LHCN-M2 (cell line): Measurements from ENCODE around the gene DDN. TPM values are rescaled to one million over a fixed set of nuclear protein-coding genes. Genes with fewer than 3 reads are reported as not detected.

Experiments used
- DNase-seq: peaks from one replicate; pipeline ENCODE4 v3.0.0-alpha.2; 2012; ENCODE audit warnings: low read depth
- total RNA-seq: library from RNA; depleted of rRNA; stranded (reverse); fragments of >200 nt; gene quantifications from 2 replicates; pipeline ENCODE4 v1.2.3, GENCODE V29; 2014

The DDN gene
- total RNA-seq, 1 experiment from 2014 or later, result 0.52 TPM

GRCh38 chr12:48982397-48983080, 16.6 kb downstream of the DDN start:
- DNase-seq, result peak; percentile 37

- no peak for DNase-seq
Observed at GRCh38 chr12:48981757-48982157, 17.4 kb downstream of the DDN start.

- DNase-seq, result no peak
Observed at GRCh38 chr12:48980953-48981756, 18.0 kb downstream of the DDN start.

GRCh38 chr12:48980389-48980952, 18.7 kb downstream of the DDN start:
- DNase-seq, result no peak

GRCh38 chr12:48979602-48980388, 19.4 kb downstream of the DDN start:
- no peak for DNase-seq

GRCh38 chr12:48978741-48979601, 20.2 kb downstream of the DDN start:
- DNase-seq, result no peak

GRCh38 chr12:48978291-48978740, 20.9 kb downstream of the DDN start, which contains the start of gene WNT1:
Gene WNT1, plus strand, starts transcription at chr12:48978322. Its CDS starts 329 bp downstream, at chr12:48978651.
- no peak for DNase-seq

GRCh38 chr12:48977290-48978281, 21.6 kb downstream of the DDN start:
- DNase-seq, result no peak

- DNase-seq, result no peak
Observed at GRCh38 chr12:48973941-48974673, 25.1 kb downstream of the DDN start.

- DNase-seq, result no peak
Observed at GRCh38 chr12:48973531-48973930, 25.6 kb downstream of the DDN start.

- DNase-seq, result no peak
Observed at GRCh38 chr12:48972952-48973483, 26.2 kb downstream of the DDN start.

- peak; percentile 48 for DNase-seq
Observed at GRCh38 chr12:48972213-48972951, 26.8 kb downstream of the DDN start.

GRCh38 chr12:48970702-48971334, 28.4 kb downstream of the DDN start:
- no peak for DNase-seq

GRCh38 chr12:48969833-48970701, 29.1 kb downstream of the DDN start:
- no peak for DNase-seq

- no peak for DNase-seq
Observed at GRCh38 chr12:48969160-48969771, 29.9 kb downstream of the DDN start.

GRCh38 chr12:48968467-48968866, 30.7 kb downstream of the DDN start:
- DNase-seq, result no peak
